Raji (cell line): ENCODE measurements around the gene CACNA2D4.

ENCODE experiments used
- POLR2A ChIP-seq: IDR thresholded peaks from 2 replicates; pipeline ENCODE4 v1.6.1; 2011; ENCODE audit warnings: low read depth, low read length, control low read depth; ENCODE audit not compliant: insufficient read depth

Gene CACNA2D4

GRCh38 chr12:1886396-1887008 is 31.9 kb downstream of the CACNA2D4 start:
- no peak for TF ChIP-seq POLR2A

GRCh38 chr12:1885599-1886245 is 32.7 kb downstream of the CACNA2D4 start:
- no peak for TF ChIP-seq POLR2A

DNA sequence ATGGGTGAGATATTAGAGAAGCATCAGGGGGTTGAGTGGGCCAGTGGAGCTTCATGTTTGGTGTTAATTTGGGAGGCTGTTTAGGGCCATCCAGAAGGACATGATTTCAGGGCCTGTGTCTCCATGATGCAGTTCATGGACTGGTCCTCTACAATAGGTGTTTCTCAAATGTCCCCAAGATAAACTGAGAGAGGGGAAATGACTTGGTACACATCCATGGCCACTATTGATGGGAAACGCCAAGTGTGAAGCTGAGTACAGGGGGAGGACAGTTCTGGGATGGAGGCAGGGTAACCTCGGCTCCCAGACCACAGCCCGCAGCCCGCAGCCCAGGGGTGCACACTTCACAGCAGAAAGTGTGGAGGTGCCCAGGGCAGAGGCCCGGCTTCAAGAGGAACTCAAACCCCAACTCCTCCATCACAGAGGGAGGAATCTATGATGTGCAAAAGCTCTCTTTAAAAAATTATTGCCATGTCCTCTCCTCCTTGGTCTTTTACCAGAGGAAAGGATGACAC is 33.3 kb downstream of the CACNA2D4 start:
- no peak for TF ChIP-seq POLR2A

DNA sequence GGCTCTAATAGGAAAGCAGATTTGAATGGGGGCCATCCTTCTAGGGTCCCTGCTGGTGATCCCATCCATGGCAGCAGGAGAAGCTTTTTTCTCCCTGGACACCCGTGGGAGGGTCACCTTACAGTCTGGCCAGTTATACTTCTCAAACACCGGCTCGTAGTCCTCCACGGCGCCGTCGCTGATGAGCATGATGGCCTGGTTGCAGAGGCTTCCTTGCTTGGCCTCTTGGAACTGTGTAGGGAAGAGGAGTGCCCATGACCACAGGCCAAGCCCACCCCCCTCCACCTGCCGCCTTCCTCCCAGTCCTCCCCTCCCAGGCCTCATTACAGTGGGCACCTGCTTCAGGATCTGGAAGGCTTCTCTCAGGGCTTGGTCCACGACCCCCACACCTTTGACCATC is 33.8 kb downstream of the CACNA2D4 start:
- TF ChIP-seq POLR2A = no peak

DNA sequence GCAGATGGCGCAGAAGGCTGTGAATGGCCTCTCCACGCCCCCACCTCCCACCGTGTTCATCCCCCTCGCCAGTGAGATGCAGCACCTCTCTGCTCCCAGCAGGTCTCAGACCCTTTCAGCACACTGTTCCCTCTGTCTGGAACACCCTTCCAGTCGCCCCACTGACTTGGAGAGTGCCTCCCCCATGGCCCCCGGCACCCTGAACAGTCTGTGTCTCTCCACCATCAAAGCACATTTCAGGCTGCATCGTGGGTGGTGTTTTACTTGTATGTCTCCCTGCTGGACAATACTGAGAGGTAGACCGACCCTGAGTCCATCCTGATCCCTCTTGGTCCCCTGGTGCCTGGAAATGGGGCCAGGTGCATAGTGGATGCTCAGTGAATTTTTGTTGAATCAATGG is 34.9 kb downstream of the CACNA2D4 start:
- no peak for TF ChIP-seq POLR2A

DNA sequence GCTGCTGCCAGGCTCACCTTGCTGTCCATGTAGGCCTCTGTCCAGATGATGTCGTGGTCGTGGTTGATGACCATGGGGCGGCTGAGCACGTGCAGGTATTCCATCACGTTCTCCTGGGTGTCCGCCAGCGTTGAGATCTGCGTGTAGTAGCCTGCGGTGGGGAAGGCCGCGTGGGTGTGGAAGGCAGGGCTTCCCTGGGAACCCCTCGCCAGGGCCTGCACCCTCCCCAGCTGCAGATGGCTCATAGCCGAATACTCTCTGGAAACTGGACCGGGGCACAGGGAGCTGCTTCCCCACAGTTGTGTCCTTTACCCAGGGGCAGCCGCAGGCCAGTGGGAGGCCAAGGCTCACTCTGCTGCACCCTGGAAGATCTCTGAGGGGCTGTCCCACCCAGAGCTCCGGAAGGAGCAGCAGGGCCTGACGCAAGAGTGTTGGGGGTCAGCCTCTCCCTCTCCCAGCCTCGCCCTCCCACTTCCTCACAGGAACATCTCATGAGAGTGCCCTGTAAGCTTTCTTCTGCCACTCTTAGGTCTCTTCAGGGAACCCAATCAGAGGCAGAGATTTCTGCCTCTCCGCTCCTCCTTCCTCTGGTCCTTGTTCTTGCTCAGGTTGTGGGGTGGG is 35.5 kb downstream of the CACNA2D4 start:
- TF ChIP-seq POLR2A = no peak

GRCh38 chr12:1882405-1882804 is 36.0 kb downstream of the CACNA2D4 start:
- no peak for TF ChIP-seq POLR2A

DNA sequence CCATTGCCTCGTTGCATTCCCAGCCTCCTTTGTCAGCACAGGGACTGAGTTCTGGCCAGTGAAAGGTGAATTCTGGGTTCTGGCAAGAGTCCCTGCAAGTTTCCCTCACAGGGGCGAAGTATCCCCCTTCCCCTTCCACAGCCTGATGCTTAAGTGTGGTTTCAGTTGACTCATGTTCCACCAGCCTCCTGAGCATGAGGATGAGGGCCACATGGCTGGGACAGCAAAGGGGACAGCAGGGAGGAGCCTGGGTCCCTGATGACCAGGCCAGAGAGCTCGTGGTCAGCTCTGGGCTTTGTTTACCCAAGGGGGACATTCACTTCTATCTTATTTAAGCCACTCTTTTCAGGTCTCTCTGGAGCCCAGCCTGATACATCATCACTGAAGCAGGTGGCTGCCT is 36.5 kb downstream of the CACNA2D4 start:
- TF ChIP-seq POLR2A = no peak

- TF ChIP-seq POLR2A = no peak
These were observed 37.2 kb downstream of the CACNA2D4 start for GRCh38 chr12:1881301-1881700.

- TF ChIP-seq POLR2A = no peak
These were observed 37.6 kb downstream of the CACNA2D4 start for GRCh38 chr12:1880876-1881275.

- TF ChIP-seq POLR2A = no peak
These were observed 38.2 kb downstream of the CACNA2D4 start for GRCh38 chr12:1880153-1880845.

DNA sequence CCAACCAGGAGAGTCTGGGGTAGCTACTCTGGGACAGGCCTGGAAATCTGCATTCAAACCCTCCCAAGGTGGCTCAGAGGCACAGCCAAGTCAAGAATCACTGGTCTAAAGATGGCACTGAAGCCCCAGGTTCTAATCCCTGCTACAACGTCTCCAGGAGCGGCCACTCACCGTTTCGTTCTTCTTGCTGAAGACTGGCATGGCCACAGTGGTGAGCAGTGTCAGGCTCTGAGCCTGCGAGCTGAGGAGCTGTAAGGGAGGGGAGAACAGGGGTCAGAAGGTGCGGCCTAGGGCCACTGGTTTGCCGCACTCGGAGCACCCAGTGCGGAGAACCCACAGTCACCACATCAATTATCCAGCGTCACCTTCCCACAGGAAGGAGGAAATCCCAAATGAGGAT is 38.8 kb downstream of the CACNA2D4 start:
- no peak for TF ChIP-seq POLR2A

- TF ChIP-seq POLR2A = no peak
These were observed 39.8 kb downstream of the CACNA2D4 start for GRCh38 chr12:1878695-1879094.

DNA sequence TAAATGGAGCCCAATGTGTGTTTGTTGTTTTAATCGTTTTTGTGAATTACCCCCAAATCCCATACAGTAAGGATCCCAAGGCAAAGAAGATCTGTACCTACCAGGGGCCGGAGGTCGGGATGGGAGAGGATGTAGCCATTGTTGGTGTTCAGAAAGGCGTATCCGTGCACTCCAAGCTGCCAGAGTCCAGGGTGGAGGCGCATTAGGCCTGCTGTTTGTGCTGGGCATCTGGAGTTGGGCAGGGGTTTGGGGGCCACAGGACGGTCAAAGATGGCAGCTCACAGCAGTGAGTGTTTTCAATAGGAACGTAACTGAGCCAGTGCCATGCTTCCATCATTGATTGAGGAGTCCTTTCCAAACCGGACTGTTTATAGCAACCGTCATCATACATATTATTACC is 40.2 kb downstream of the CACNA2D4 start:
- TF ChIP-seq POLR2A = no peak

GRCh38 chr12:1877169-1877878 is 41.1 kb downstream of the CACNA2D4 start:
- no peak for TF ChIP-seq POLR2A
